GM12878 (cell line): Measurements from ENCODE around the gene REV3L.

Experiments
- CEBPB ChIP-seq, 2 experiments: fragments of 150-350 bp in 1 of 2; IDR thresholded peaks; 2 replicates each; pipeline ENCODE4 v1.6.1; 2012 to 2014; ENCODE audit warnings: low read depth in 2 of 2, low read length in 2 of 2, borderline replicate concordance in 1 of 2, inconsistent platforms in 1 of 2
- EP300 ChIP-seq, 2 experiments: fragments of 150-350 bp in 1 of 2; IDR thresholded peaks; 2 replicates each; pipeline ENCODE4 v1.6.1; 2011 to 2012; ENCODE audit warnings: low read depth in 2 of 2, low read length in 2 of 2, borderline replicate concordance in 1 of 2, improper control_type of control experiment in 1 of 2, inconsistent platforms in 1 of 2; ENCODE audit not compliant: control insufficient read depth in 1 of 2
- GABPA ChIP-seq: IDR thresholded peaks from 2 replicates; pipeline ENCODE4 v1.6.1; 2014; ENCODE audit warnings: antibody characterized with exemption, low read depth, mild to moderate bottlenecking, inconsistent platforms
- JUND ChIP-seq: IDR thresholded peaks from 2 replicates; pipeline ENCODE4 v1.6.1; 2012; ENCODE audit warnings: low read depth, mild to moderate bottlenecking, low read length, improper control_type of control experiment, moderate library complexity
- KDM1A ChIP-seq: fragments of 200-600 bp; sonication (generic); IDR thresholded peaks from 2 replicates; pipeline ENCODE4 v1.6.1; 2016; ENCODE audit warnings: borderline replicate concordance
- PML ChIP-seq: IDR thresholded peaks from 2 replicates; pipeline ENCODE4 v1.6.1; 2012; ENCODE audit warnings: low read length, inconsistent platforms
- POLR2A ChIP-seq: IDR thresholded peaks from 2 replicates; pipeline ENCODE4 v1.6.1; 2011; ENCODE audit warnings: low read depth, mild to moderate bottlenecking, low read length
- RCOR1 ChIP-seq: conservative IDR thresholded peaks from 2 replicates; pipeline ENCODE4 v1.6.1; 2012; ENCODE audit warnings: low read depth, low read length, improper control_type of control experiment
- SMC3 ChIP-seq: IDR thresholded peaks from 2 replicates; pipeline ENCODE4 v1.6.1; 2011; ENCODE audit warnings: low read length, improper control_type of control experiment, borderline replicate concordance
- ZNF217 ChIP-seq: fragments of 450-650 bp; IDR thresholded peaks from 2 replicates; pipeline ENCODE4 v1.6.1; 2017; ENCODE audit warnings: antibody characterized with exemption, mild to moderate bottlenecking
- TF ChIP-seq, protein P1 (sequence below): IDR thresholded peaks from 2 replicates; pipeline ENCODE4 v1.6.1; 2011; ENCODE audit warnings: low read depth, mild to moderate bottlenecking, low read length, moderate library complexity, borderline replicate concordance; ENCODE audit errors: extremely low read depth
- TF ChIP-seq, protein P2 (sequence below): fragments of 450-650 bp; formaldehyde crosslinking; IDR thresholded peaks from 2 replicates; pipeline ENCODE4 v1.4.0; 2020; ENCODE audit warnings: mild to moderate bottlenecking, moderate library complexity
- TF ChIP-seq, protein P3 (sequence below), 3 experiments: IDR thresholded peaks in 2 of 3; conservative IDR thresholded peaks in 1 of 3; 2 replicates each; pipeline ENCODE4 v1.5.1; 2011; ENCODE audit warnings: low read depth in 3 of 3, low read length in 3 of 3, mild to moderate bottlenecking in 3 of 3, control low read depth in 2 of 3, moderate library complexity in 2 of 3, inconsistent platforms in 1 of 3, mixed read lengths in 1 of 3; ENCODE audit not compliant: control insufficient read depth in 2 of 3, insufficient read depth in 1 of 3; ENCODE audit errors: extremely low read depth in 1 of 3

DNA sequence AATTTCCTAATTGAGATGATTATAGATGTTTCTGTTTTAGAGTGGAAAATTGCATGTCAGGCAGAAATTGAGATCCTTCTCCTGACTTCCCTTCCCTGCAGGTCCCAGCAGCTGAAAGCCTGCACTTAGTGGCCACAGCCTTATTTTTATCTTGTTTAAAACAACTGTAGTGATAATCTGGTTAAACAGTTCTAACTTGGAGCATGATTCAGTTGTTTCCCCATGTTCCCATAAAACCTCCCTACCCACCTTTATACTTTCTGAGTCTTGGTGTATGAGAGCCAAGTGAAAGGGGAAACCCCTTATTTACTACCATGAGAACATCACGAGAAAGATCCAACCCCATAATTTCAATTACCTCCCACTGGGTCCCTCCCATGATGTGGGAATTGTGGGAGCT, 200.5 kb downstream of the REV3L start:
- TF ChIP-seq RCOR1 (no peak), GABPA (no peak), PML (no peak), POLR2A (no peak), EP300 (IDR thresholded peaks at IDR 0.05; ENCODE audit: borderline replicate concordance in 1 of 2, control insufficient read depth in 1 of 2, low read depth in 2 of 2, low read length in 2 of 2) (no peak), ZNF217 (no peak), JUND (no peak), KDM1A (no peak), CEBPB (IDR thresholded peaks at IDR 0.05; ENCODE audit: borderline replicate concordance in 1 of 2, low read depth in 2 of 2, low read length in 2 of 2) (no peak), SMC3 (no peak)
- TF ChIP-seq, protein P1, sequence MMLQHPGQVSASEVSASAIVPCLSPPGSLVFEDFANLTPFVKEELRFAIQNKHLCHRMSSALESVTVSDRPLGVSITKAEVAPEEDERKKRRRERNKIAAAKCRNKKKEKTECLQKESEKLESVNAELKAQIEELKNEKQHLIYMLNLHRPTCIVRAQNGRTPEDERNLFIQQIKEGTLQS: no peak
- TF ChIP-seq, protein P2, sequence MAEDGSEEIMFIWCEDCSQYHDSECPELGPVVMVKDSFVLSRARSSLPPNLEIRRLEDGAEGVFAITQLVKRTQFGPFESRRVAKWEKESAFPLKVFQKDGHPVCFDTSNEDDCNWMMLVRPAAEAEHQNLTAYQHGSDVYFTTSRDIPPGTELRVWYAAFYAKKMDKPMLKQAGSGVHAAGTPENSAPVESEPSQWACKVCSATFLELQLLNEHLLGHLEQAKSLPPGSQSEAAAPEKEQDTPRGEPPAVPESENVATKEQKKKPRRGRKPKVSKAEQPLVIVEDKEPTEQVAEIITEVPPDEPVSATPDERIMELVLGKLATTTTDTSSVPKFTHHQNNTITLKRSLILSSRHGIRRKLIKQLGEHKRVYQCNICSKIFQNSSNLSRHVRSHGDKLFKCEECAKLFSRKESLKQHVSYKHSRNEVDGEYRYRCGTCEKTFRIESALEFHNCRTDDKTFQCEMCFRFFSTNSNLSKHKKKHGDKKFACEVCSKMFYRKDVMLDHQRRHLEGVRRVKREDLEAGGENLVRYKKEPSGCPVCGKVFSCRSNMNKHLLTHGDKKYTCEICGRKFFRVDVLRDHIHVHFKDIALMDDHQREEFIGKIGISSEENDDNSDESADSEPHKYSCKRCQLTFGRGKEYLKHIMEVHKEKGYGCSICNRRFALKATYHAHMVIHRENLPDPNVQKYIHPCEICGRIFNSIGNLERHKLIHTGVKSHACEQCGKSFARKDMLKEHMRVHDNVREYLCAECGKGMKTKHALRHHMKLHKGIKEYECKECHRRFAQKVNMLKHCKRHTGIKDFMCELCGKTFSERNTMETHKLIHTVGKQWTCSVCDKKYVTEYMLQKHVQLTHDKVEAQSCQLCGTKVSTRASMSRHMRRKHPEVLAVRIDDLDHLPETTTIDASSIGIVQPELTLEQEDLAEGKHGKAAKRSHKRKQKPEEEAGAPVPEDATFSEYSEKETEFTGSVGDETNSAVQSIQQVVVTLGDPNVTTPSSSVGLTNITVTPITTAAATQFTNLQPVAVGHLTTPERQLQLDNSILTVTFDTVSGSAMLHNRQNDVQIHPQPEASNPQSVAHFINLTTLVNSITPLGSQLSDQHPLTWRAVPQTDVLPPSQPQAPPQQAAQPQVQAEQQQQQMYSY (CRISPR knock-in tag): no peak
- TF ChIP-seq, protein P3, sequence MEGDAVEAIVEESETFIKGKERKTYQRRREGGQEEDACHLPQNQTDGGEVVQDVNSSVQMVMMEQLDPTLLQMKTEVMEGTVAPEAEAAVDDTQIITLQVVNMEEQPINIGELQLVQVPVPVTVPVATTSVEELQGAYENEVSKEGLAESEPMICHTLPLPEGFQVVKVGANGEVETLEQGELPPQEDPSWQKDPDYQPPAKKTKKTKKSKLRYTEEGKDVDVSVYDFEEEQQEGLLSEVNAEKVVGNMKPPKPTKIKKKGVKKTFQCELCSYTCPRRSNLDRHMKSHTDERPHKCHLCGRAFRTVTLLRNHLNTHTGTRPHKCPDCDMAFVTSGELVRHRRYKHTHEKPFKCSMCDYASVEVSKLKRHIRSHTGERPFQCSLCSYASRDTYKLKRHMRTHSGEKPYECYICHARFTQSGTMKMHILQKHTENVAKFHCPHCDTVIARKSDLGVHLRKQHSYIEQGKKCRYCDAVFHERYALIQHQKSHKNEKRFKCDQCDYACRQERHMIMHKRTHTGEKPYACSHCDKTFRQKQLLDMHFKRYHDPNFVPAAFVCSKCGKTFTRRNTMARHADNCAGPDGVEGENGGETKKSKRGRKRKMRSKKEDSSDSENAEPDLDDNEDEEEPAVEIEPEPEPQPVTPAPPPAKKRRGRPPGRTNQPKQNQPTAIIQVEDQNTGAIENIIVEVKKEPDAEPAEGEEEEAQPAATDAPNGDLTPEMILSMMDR (IDR thresholded peaks at IDR 0.05 in 2 of 3, conservative IDR thresholded peaks at IDR 0.05 in 1 of 3; ENCODE audit: control insufficient read depth in 2 of 3, extremely low read depth in 1 of 3, insufficient read depth in 1 of 3, low read depth in 3 of 3, low read length in 3 of 3): no peak
